Lung (tissue), 12 donors: Measurements from ENCODE around the gene RBPJ. TPM values are rescaled to one million over a fixed set of nuclear protein-coding genes. Genes with fewer than 3 reads are reported as not detected.

ENCODE experiments used
- ATAC-seq: fragments of 200-7000 bp; cut with Tn5 transposase; one replicate; pipeline ENCODE4 v1.9.1; 2020; ENCODE audit warnings: moderate number of reproducible peaks; ENCODE audit not compliant: insufficient read depth, low FRiP score
- DNase-seq, 3 donors: peaks; one replicate each; pipeline ENCODE4 v3.0.0-alpha.2; 2013 to 2017
- H3K27ac ChIP-seq, 2 donors: one replicate each; pipeline ENCODE4 v1.5.1; 2013; ENCODE audit warnings: mild to moderate bottlenecking in 2 of 2, moderate library complexity in 2 of 2, control low read depth in 1 of 2, inconsistent platforms in 1 of 2, low read depth in 1 of 2, low read length in 1 of 2
- H3K27me3 ChIP-seq, 3 donors: one replicate each; pipeline ENCODE4 v1.5.1; 2013; ENCODE audit warnings: low read length in 2 of 3; ENCODE audit not compliant: control insufficient read depth in 3 of 3, insufficient read depth in 3 of 3
- H3K36me3 ChIP-seq, 4 donors: one replicate each; pipeline ENCODE4 v1.5.1; 2013; ENCODE audit warnings: low read length in 4 of 4, mild to moderate bottlenecking in 1 of 4, moderate library complexity in 1 of 4; ENCODE audit not compliant: control insufficient read depth in 4 of 4, insufficient read depth in 4 of 4
- H3K4me1 ChIP-seq, 5 donors: one replicate each; pipeline ENCODE4 v1.5.1; 2013; ENCODE audit warnings: low read length in 5 of 5, mild to moderate bottlenecking in 2 of 5, moderate library complexity in 1 of 5; ENCODE audit not compliant: control insufficient read depth in 5 of 5, insufficient read depth in 5 of 5
- H3K4me3 ChIP-seq: one replicate; pipeline ENCODE4 v1.5.1; 2013; ENCODE audit warnings: mild to moderate bottlenecking, control low read depth, moderate library complexity
- H3K9ac ChIP-seq, 2 donors: one replicate each; pipeline ENCODE4 v1.5.1; 2013; ENCODE audit warnings: low read length in 2 of 2, control low read depth in 1 of 2; ENCODE audit not compliant: insufficient read depth in 1 of 2
- H3K9me3 ChIP-seq, 4 donors: one replicate each; pipeline ENCODE4 v1.5.1; 2013; ENCODE audit warnings: low read length in 3 of 4, mild to moderate bottlenecking in 1 of 4, moderate library complexity in 1 of 4; ENCODE audit not compliant: control insufficient read depth in 4 of 4, insufficient read depth in 3 of 4
- WGBS, 2 donors: extraction: QIAGEN DNeasy Blood & Tissue Kit; methylation state at CpG; one replicate each; pipeline ENCODE4 v1.1.7; 2013; 5-methylcytosine and 5-hydroxymethylcytosine counted together
- polyA plus RNA-seq, 2 donors: library from polyadenylated mRNA; stranded (reverse); fragments of 200-250 nt; gene quantifications; one replicate each; pipeline ENCODE4 v1.2.1, GENCODE V29; 2013
- total RNA-seq, 2 donors: library from RNA; depleted of rRNA in 1 of 2; stranded (reverse); fragments of >200 nt in 1 of 2; gene quantifications; one replicate each; pipeline ENCODE4 v1.2.1, GENCODE V29; 2014 to 2021
- TF ChIP-seq, protein P1 (sequence below): IDR thresholded peaks from 2 replicates; pipeline ENCODE4 v1.5.1; 2012; ENCODE audit warnings: mild to moderate bottlenecking; ENCODE audit errors: control extremely low read depth, extremely low read depth
- donor health status: control.
- donor health status: control.
- donor health status: Bipolar disorder and iron deficiency.
- donor health status: healthy.
- donor health status: DM: yes; HTN: yes; CAD: no.

RBPJ gene
- total and polyA plus RNA-seq, 4 donors, result 39.1 to 130 (median 58.9) TPM

DNA sequence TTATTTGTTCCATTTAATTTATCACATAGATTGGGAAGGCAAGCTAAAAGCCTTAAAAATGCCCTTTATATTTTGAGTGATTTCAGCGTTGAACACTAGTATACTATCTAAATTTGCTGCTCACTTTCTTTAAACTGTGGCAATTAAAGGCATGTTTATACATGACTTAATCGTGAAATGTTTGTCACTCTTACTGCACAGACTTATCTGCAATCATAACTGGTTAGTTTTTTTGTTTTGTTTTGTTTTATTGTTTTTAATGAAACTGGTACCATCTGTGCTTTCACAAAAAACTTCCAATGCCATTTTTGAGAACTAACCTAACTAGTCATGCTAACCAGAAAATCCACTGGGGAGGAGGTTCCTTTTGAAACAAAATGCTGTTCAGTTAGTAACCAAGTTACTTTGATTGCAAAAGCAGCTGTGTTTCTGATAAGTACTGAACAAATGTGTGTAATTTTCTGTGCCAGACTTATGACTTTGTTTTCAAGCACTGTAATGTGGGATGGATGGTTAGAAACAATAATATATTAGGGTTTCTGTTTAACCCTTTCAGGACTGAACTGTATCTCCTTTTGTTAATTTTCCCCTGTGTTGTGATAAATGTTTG, 113.3 kb downstream of the RBPJ start:
- peak in 2 of 3 donors; percentile 90 to 93 for DNase-seq
- no peak overlapping the region for H3K9ac ChIP-seq
- H3K27me3 ChIP-seq, result no peaks in the 10 kb centered on the region
- TF ChIP-seq, protein P1, sequence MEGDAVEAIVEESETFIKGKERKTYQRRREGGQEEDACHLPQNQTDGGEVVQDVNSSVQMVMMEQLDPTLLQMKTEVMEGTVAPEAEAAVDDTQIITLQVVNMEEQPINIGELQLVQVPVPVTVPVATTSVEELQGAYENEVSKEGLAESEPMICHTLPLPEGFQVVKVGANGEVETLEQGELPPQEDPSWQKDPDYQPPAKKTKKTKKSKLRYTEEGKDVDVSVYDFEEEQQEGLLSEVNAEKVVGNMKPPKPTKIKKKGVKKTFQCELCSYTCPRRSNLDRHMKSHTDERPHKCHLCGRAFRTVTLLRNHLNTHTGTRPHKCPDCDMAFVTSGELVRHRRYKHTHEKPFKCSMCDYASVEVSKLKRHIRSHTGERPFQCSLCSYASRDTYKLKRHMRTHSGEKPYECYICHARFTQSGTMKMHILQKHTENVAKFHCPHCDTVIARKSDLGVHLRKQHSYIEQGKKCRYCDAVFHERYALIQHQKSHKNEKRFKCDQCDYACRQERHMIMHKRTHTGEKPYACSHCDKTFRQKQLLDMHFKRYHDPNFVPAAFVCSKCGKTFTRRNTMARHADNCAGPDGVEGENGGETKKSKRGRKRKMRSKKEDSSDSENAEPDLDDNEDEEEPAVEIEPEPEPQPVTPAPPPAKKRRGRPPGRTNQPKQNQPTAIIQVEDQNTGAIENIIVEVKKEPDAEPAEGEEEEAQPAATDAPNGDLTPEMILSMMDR, result no peak
- H3K4me3 ChIP-seq, result no peak overlapping the region
- peaks cover 6 to 21% (median 13%) of the 10 kb centered on the region in 4 donors for H3K36me3 ChIP-seq
- WGBS, 2 donors, result 73 to 87% methylated on average over 2 of the region's 2 CpGs
- peaks cover 0 to 59% (median 23%) of the 10 kb centered on the region in 5 donors for H3K4me1 ChIP-seq
- no peak for ATAC-seq
- H3K27ac ChIP-seq, result no peak overlapping the region
- no peaks in the 10 kb centered on the region for H3K9me3 ChIP-seq

DNA sequence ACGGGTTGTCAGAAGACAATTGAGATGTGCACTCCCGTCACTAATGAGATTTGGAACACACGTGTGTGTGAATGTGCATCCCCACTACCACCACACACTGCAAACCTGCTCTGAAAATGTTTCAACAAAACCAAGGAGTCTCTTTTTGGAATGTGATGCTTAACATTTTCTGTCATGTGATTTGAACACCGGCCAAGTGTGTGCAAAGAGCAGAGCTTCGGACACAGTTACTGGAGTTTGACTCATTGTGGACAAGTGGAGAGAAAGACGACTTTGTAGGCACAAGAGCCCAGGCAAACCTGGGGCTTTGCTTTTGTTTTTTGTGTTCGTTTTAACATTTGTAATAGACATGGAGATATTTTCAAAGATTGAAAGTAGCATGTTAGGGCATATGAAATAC, 120.3 kb downstream of the RBPJ start:
- Histone ChIP-seq H3K36me3 (peaks cover 2 to 8% (median 4%) of the 10 kb centered on the region in 4 donors), H3K27me3 (no peaks in the 10 kb centered on the region), H3K9me3 (peaks cover 0 to 6% (median 0%) of the 10 kb centered on the region in 4 donors), H3K4me3 (no peak overlapping the region), H3K4me1 (peaks cover 0 to 10% (median 0%) of the 10 kb centered on the region in 5 donors), H3K27ac (no peak overlapping the region), H3K9ac (no peak overlapping the region)
- ATAC-seq (peak; percentile 51), DNase-seq (peak; percentile 45 to 78 (median 71))
- TF ChIP-seq, protein P1, result no peak
- 63 to 79% methylated on average over 7 of the region's 7 CpGs for WGBS, 2 donors

DNA sequence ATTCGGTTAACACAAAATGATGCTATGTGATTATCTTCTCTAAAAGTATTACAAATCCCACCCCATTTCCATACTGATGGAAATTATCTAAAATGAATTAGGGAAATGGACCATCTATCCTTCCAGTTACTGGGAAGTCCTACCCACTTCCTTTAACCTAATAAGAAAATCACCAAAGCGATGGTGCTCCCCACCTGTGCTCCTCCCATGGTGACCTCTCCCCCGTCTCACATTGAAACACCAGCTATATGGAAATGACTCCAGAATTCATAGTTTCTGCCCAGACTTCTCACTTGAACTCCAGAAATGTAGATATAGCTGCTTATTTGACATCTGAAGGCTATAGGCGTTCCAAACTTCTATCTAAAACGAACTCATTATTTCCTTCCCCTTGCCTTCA, 121.0 kb downstream of the RBPJ start:
- TF ChIP-seq, protein P1, result no peak
- Histone ChIP-seq H3K9ac (no peak overlapping the region), H3K4me3 (no peak overlapping the region), H3K4me1 (peaks cover 0 to 10% (median 0%) of the 10 kb centered on the region in 5 donors), H3K27ac (no peak overlapping the region), H3K9me3 (peaks cover 0 to 6% (median 0%) of the 10 kb centered on the region in 4 donors), H3K36me3 (peaks cover 0 to 6% (median 4%) of the 10 kb centered on the region in 4 donors), H3K27me3 (no peaks in the 10 kb centered on the region)
- DNase-seq, result no peak
- ATAC-seq, result no peak
- 96 to 97% methylated on average over 5 of the region's 5 CpGs for WGBS, 2 donors
